ENCODE data around the gene HMCN2.

Gene HMCN2

DNA sequence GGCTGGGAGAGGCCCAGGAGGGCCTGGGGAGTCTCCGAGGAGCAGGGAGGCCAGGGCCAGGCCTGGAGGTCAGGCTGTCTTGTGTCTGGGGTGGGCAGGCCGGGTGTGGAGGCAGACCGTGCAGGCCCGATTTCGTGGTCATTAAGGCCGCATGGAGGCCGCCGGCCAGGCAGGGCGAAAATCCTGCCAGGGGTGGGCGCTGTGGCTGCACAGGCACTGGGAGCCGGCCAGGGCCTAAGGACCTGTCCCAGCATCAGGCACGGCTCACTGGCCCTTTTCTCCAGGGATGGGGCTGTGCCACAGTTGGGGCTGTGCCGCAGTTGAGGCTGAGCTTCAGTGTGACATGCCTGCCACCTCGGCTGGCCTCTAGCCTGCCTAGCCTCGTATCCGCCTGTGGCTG lies 215.1 kb downstream of the HMCN2 start:
- TF ChIP-seq ZFX (IDR thresholded peaks at IDR 0.05): no peak
- TF ChIP-seq, protein P1, sequence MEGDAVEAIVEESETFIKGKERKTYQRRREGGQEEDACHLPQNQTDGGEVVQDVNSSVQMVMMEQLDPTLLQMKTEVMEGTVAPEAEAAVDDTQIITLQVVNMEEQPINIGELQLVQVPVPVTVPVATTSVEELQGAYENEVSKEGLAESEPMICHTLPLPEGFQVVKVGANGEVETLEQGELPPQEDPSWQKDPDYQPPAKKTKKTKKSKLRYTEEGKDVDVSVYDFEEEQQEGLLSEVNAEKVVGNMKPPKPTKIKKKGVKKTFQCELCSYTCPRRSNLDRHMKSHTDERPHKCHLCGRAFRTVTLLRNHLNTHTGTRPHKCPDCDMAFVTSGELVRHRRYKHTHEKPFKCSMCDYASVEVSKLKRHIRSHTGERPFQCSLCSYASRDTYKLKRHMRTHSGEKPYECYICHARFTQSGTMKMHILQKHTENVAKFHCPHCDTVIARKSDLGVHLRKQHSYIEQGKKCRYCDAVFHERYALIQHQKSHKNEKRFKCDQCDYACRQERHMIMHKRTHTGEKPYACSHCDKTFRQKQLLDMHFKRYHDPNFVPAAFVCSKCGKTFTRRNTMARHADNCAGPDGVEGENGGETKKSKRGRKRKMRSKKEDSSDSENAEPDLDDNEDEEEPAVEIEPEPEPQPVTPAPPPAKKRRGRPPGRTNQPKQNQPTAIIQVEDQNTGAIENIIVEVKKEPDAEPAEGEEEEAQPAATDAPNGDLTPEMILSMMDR (conservative IDR thresholded peaks at IDR 0.05): no peak
- H3K27ac ChIP-seq: no peak overlapping the region

DNA sequence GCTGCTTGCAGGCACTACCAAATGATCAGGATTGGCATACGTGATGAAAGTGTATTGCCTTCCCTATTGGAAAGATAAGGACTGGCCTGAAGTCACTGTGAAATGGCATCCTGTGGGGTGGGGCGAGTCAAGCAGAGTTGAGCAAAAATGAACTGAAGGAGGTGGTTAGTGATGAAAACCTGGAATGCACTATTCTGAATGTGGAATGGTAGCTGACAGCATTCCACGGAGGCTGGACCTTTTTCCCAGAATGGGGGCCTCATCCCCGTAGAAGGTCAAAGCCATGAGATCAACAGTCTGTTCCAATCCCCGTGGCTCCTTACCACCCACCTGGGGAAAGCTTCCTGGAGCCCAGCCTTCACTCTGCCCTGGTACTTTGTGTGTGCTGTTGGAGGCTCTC lies 216.9 kb downstream of the HMCN2 start:
- H3K27ac ChIP-seq: no peak overlapping the region
- no peak for TF ChIP-seq ZFX (IDR thresholded peaks at IDR 0.05)
- TF ChIP-seq, protein P1 (conservative IDR thresholded peaks at IDR 0.05): no peak

DNA sequence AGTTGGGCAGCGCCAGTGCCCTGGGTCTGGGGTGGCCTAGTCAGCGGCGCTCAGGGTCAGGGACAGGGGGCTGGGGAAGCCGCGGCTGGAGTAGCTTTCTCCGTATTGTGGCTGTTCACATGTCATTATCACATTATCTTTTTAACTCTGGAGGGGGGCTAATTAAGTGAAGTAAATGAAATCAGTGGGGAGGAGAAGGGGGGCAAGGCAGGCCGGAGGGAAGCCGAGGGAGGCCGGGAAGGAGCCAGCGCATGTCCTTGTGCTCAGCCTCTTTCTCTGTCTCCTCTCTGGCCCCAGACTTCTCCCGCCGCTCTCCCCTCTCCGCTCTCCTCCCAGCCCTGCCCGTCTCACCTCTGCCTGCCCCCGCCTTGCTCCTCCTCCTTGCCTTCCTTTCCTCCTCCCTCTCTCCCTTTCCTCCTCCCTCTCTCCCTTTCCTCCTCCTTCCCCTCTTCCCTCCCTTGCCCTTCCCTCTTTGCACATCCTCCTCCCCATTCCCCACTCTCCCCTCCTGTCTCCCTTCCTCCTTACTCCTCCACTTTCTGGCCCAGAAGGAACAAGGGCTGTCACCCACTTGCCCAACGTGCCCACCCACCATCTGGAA lies 217.9 kb downstream of the HMCN2 start:
- TF ChIP-seq, protein P1 (conservative IDR thresholded peaks at IDR 0.05): no peak
- no peak for TF ChIP-seq ZFX (IDR thresholded peaks at IDR 0.05)
- no peak overlapping the region for H3K27ac ChIP-seq
